K562 (cell line): ENCODE measurements around the gene ARID3C. TPM values are rescaled to one million over a fixed set of nuclear protein-coding genes. Genes with fewer than 3 reads are reported as not detected.

Source experiments
- BCOR ChIP-seq: fragments of 450-650 bp; IDR thresholded peaks from 2 replicates; pipeline ENCODE4 v1.6.1; 2016
- CXXC5 ChIP-seq: fragments of 250-450 bp; sonication (Bioruptor Pico); IDR thresholded peaks from 2 replicates; pipeline ENCODE4 v1.8.0; 2022; ENCODE audit warnings: inconsistent platforms, mild to moderate bottlenecking, moderate library complexity
- FOXA3 ChIP-seq, 2 experiments: fragments of 450-650 bp in 1 of 2; sonication (generic) in 1 of 2; formaldehyde crosslinking; IDR thresholded peaks in 1 of 2; conservative IDR thresholded peaks in 1 of 2; 2 replicates each; pipeline versions ENCODE4 v1.4.0 to v1.8.0; 2020 to 2022; ENCODE audit warnings: mild to moderate bottlenecking in 2 of 2, missing genetic modification reagents in 1 of 2
- ID3 ChIP-seq, 2 experiments: fragments of 250-450 bp in 1 of 2; fragments of 450-650 bp in 1 of 2; sonication (Bioruptor Pico) in 1 of 2; IDR thresholded peaks; 2 replicates each; pipeline versions ENCODE4 v1.6.1 to v1.8.0; 2016 to 2021; ENCODE audit warnings: mild to moderate bottlenecking in 2 of 2, moderate library complexity in 2 of 2, missing compliant biosample characterization in 1 of 2, missing genetic modification characterization in 1 of 2
- MGA ChIP-seq: fragments of 450-650 bp; IDR thresholded peaks from 2 replicates; pipeline ENCODE4 v1.6.1; 2016; ENCODE audit warnings: mild to moderate bottlenecking, moderate library complexity
- NCOA6 ChIP-seq: fragments of 450-650 bp; IDR thresholded peaks from 2 replicates; pipeline ENCODE4 v1.6.1; 2017; ENCODE audit warnings: mild to moderate bottlenecking
- PHF8 ChIP-seq: fragments of 200-600 bp; sonication (generic); IDR thresholded peaks from 2 replicates; pipeline ENCODE4 v1.6.1; 2012; ENCODE audit warnings: mixed run types, mild to moderate bottlenecking, inconsistent platforms, low read length, moderate library complexity, borderline replicate concordance
- POLR2G ChIP-seq: fragments of 200-400 bp; formaldehyde crosslinking; IDR thresholded peaks from 2 replicates; pipeline ENCODE4 v1.6.1; 2017; ENCODE audit warnings: low read depth, mild to moderate bottlenecking, antibody characterized with exemption, low read length, moderate library complexity
- RBBP5 ChIP-seq: fragments of 200-600 bp; sonication (generic); IDR thresholded peaks from 2 replicates; pipeline ENCODE4 v1.6.1; 2012; ENCODE audit warnings: borderline replicate concordance, mild to moderate bottlenecking, low read length, control low read depth, inconsistent platforms; ENCODE audit not compliant: insufficient read depth, poor library complexity, severe bottlenecking
- TRIM28 ChIP-seq: fragments of 450-650 bp; IDR thresholded peaks from 2 replicates; pipeline ENCODE4 v1.6.1; 2017
- U2AF2 ChIP-seq: fragments of 200-400 bp; formaldehyde crosslinking; optimal IDR thresholded peaks from 2 replicates; pipeline ENCODE3; 2017; ENCODE audit warnings: low read depth, mild to moderate bottlenecking, low read length
- ZNF253 ChIP-seq: fragments of 250-450 bp; sonication (Bioruptor Pico); conservative IDR thresholded peaks from 2 replicates; pipeline ENCODE4 v1.6.1; 2021; ENCODE audit warnings: mild to moderate bottlenecking
- ZNF274 ChIP-seq: IDR thresholded peaks from 2 replicates; pipeline ENCODE4 v1.6.1; 2011; ENCODE audit warnings: low read depth, mild to moderate bottlenecking, low read length, moderate library complexity, borderline replicate concordance
- polyA plus RNA-seq, 8 experiments: library from polyadenylated mRNA; depleted of rRNA in 4 of 8; stranded (reverse) in 5 of 8; unstranded in 3 of 8; fragments of >200 nt; fragmentation: Nextera tagmentation in 2 of 8; fragmentation: Illumina TruSeq in 1 of 8; extraction: Ambion mirVana in 2 of 8; extraction: Trizol in 1 of 8; gene quantifications; 2 replicates each; pipeline versions ENCODE4 v1.2.1 to v1.2.3, GENCODE V29; 2011 to 2014; ENCODE audit warnings: inconsistent platforms in 1 of 8, missing spikeins in 1 of 8
- total RNA-seq, 7 experiments: library from RNA; depleted of rRNA in 6 of 7; stranded (reverse); fragments of >200 nt in 6 of 7; fragmentation: Illumina TruSeq in 2 of 7; extraction: Trizol in 2 of 7; gene quantifications; 2 replicates each; pipeline versions ENCODE4 v1.2.1 to v1.2.3, GENCODE V29; 2011 to 2021; ENCODE audit warnings: low replicate concordance in 1 of 7

The ARID3C gene
- total and polyA plus RNA-seq, 9 of the 15 experiments (the other 6 are each of a cell fraction or from before 2014, with no cell fraction given): not detected

GRCh38 chr9:34665067-34665380, 36.2 kb upstream of the ARID3C start (continued):
- no peak for TF ChIP-seq MGA
- TF ChIP-seq PHF8: peak; percentile 40; the same call in 1 of the 2 replicates
- TF ChIP-seq RBBP5: peak; percentile 25
- TF ChIP-seq BCOR: no peak
- peak; percentile 32 for TF ChIP-seq POLR2G
- TF ChIP-seq FOXA3 (CRISPR knock-in tag; conservative IDR thresholded peaks at IDR 0.05 in 1 of 2, IDR thresholded peaks at IDR 0.05 in 1 of 2): no peak
- no peak for TF ChIP-seq ID3 (CRISPR knock-in tag; IDR thresholded peaks at IDR 0.05)
- TF ChIP-seq ID3 (tag; IDR thresholded peaks at IDR 0.05): no peak
- no peak for TF ChIP-seq ZNF274
- TF ChIP-seq TRIM28: no peak
- TF ChIP-seq CXXC5: no peak
- no peak for TF ChIP-seq NCOA6
- TF ChIP-seq U2AF2: no peak
- TF ChIP-seq ZNF253: no peak
